HEK293 (cell line): ENCODE data around the gene TLE3.

Source experiments
- GLI2 ChIP-seq: fragments of 450-650 bp; formaldehyde crosslinking; IDR thresholded peaks from 2 replicates; pipeline ENCODE4; 2017; ENCODE audit warnings: missing biosample characterization, missing genetic modification characterization, low read depth, borderline replicate concordance
- KLF16 ChIP-seq: fragments of 450-650 bp; formaldehyde crosslinking; IDR thresholded peaks from 2 replicates; pipeline ENCODE4 v1.5.1; 2017; ENCODE audit warnings: missing biosample characterization, missing genetic modification characterization
- SP7 ChIP-seq: fragments of 450-650 bp; formaldehyde crosslinking; IDR thresholded peaks from 2 replicates; pipeline ENCODE4 v1.5.1; 2016; ENCODE audit warnings: missing biosample characterization, missing genetic modification characterization
- ZBTB21 ChIP-seq: fragments of 450-650 bp; formaldehyde crosslinking; IDR thresholded peaks from 2 replicates; pipeline ENCODE4 v1.5.1; 2017; ENCODE audit warnings: missing biosample characterization, missing genetic modification characterization
- ZEB2 ChIP-seq: fragments of 450-650 bp; formaldehyde crosslinking; IDR thresholded peaks from 2 replicates; pipeline ENCODE4 v1.5.1; 2016; ENCODE audit warnings: missing biosample characterization, missing genetic modification characterization
- ZFP41 ChIP-seq: fragments of 450-650 bp; formaldehyde crosslinking; IDR thresholded peaks from 2 replicates; pipeline ENCODE4 v1.5.1; 2016; ENCODE audit warnings: missing biosample characterization, missing genetic modification characterization, borderline replicate concordance
- ZNF140 ChIP-seq: fragments of 450-650 bp; formaldehyde crosslinking; IDR thresholded peaks from 2 replicates; pipeline ENCODE4 v1.5.1; 2016; ENCODE audit warnings: missing biosample characterization, missing genetic modification characterization
- ZNF248 ChIP-seq: fragments of 450-650 bp; formaldehyde crosslinking; IDR thresholded peaks from 2 replicates; pipeline ENCODE4 v1.5.1; 2017; ENCODE audit warnings: missing biosample characterization, missing genetic modification characterization
- ZNF354C ChIP-seq: fragments of 450-650 bp; formaldehyde crosslinking; IDR thresholded peaks from 2 replicates; pipeline ENCODE4 v1.5.1; 2016; ENCODE audit warnings: missing biosample characterization, missing genetic modification characterization, low read depth, borderline replicate concordance
- ZNF433 ChIP-seq: fragments of 450-650 bp; formaldehyde crosslinking; IDR thresholded peaks from 2 replicates; pipeline ENCODE4 v1.5.1; 2016; ENCODE audit warnings: missing biosample characterization, missing genetic modification characterization, low read depth
- ZNF510 ChIP-seq: fragments of 450-650 bp; formaldehyde crosslinking; IDR thresholded peaks from 2 replicates; pipeline ENCODE4 v1.5.1; 2018; ENCODE audit warnings: mild to moderate bottlenecking, missing genetic modification characterization, missing biosample characterization; ENCODE audit not compliant: insufficient replicate concordance
- ZNF549 ChIP-seq: fragments of 450-650 bp; IDR thresholded peaks from 2 replicates; pipeline ENCODE4 v1.5.1; 2018; ENCODE audit warnings: missing biosample characterization, missing genetic modification characterization, mild to moderate bottlenecking, inconsistent platforms, moderate library complexity
- ZNF555 ChIP-seq: fragments of 450-650 bp; formaldehyde crosslinking; conservative IDR thresholded peaks from 2 replicates; pipeline ENCODE4 v1.5.1; 2017; ENCODE audit warnings: missing biosample characterization, mild to moderate bottlenecking, missing genetic modification characterization, inconsistent platforms
- ZNF670 ChIP-seq: fragments of 450-650 bp; formaldehyde crosslinking; IDR thresholded peaks from 2 replicates; pipeline ENCODE4 v1.5.1; 2016; ENCODE audit warnings: missing biosample characterization, missing genetic modification characterization, low read depth
- TF ChIP-seq, protein P1 (sequence below): fragments of 450-650 bp; formaldehyde crosslinking; IDR thresholded peaks from 2 replicates; pipeline ENCODE4 v1.5.1; 2016; ENCODE audit warnings: missing biosample characterization, missing genetic modification characterization
- TF ChIP-seq, protein P2 (sequence below): fragments of 450-650 bp; IDR thresholded peaks from 2 replicates; pipeline ENCODE4 v1.5.1; 2018; ENCODE audit warnings: missing biosample characterization, missing genetic modification characterization
- TF ChIP-seq, protein P3 (sequence below): fragments of 450-650 bp; formaldehyde crosslinking; IDR thresholded peaks from 2 replicates; pipeline ENCODE4 v1.5.1; 2016; ENCODE audit warnings: missing biosample characterization, missing genetic modification characterization
- TF ChIP-seq, protein P4 (sequence below): fragments of 450-650 bp; formaldehyde crosslinking; IDR thresholded peaks from 2 replicates; pipeline ENCODE4 v1.5.0; 2017; ENCODE audit warnings: missing biosample characterization, missing genetic modification characterization, borderline replicate concordance
- TF ChIP-seq, protein P5 (sequence below): fragments of 450-650 bp; formaldehyde crosslinking; IDR thresholded peaks from 2 replicates; pipeline ENCODE4 v1.5.1; 2017; ENCODE audit warnings: missing biosample characterization, mild to moderate bottlenecking, missing genetic modification characterization, moderate library complexity
- TF ChIP-seq, protein P6 (sequence below): fragments of 450-650 bp; formaldehyde crosslinking; IDR thresholded peaks from 2 replicates; pipeline ENCODE4 v1.5.1; 2016; ENCODE audit warnings: missing biosample characterization, missing genetic modification characterization
- TF ChIP-seq, protein P7 (sequence below): sonication (generic); formaldehyde crosslinking; IDR thresholded peaks from 2 replicates; pipeline ENCODE4 v1.8.1; 2022; ENCODE audit warnings: mild to moderate bottlenecking, moderate library complexity, missing genetic modification reagents
- TF ChIP-seq, protein P8 (sequence below): fragments of 450-650 bp; formaldehyde crosslinking; IDR thresholded peaks from 2 replicates; pipeline ENCODE4 v1.5.1; 2016; ENCODE audit warnings: missing biosample characterization, missing genetic modification characterization

The TLE3 gene

DNA sequence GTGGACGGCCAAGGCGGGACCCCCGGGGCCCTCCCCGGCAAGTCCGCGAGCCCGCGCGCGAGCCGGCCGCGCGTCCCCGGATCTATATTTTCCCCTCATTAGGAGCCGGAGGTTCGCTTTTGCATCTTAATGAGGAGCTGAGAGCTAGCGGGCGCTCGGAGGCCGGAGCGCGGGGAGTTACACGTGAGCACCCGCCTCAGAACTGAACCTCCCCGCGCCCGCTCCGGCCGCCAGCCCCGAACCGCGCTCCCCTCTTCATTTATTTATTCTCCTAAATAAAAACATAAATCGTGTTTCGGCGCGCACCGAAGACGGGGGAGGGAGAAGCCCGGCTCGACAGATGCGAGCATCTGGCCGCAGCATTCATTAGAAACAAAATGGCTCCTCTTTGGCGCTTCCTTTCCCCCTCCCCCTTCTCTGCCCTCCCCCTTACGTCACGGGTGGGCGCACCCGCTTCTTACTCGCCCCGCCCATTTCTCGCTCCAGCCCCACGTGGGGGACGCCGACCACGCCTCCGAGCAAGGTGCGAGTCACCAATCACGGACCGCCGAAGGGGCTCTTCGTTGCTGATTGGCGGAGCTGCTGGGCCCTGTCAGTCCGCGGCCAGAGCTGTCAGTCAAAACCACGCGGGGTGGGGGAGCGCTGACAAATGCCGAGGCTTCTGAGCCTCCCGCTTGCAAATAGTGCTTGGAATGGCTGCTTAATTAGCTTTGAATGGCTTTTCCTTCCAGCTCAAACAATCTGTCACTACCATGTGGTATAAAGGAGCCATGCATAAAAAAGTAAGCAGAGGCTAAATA is 1.6 kb upstream of the TLE3 start (continued):
- no peak for TF ChIP-seq GLI2 (tag by site-specific recombination)
- TF ChIP-seq, protein P1, sequence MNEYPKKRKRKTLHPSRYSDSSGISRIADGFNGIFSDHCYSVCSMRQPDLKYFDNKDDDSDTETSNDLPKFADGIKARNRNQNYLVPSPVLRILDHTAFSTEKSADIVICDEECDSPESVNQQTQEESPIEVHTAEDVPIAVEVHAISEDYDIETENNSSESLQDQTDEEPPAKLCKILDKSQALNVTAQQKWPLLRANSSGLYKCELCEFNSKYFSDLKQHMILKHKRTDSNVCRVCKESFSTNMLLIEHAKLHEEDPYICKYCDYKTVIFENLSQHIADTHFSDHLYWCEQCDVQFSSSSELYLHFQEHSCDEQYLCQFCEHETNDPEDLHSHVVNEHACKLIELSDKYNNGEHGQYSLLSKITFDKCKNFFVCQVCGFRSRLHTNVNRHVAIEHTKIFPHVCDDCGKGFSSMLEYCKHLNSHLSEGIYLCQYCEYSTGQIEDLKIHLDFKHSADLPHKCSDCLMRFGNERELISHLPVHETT (tag by site-specific recombination): no peak; the same call in 1 of the 2 replicates
- TF ChIP-seq ZNF510: peak; percentile 13
- peak; percentile 95 for TF ChIP-seq ZEB2 (tag by site-specific recombination)
- no peak for TF ChIP-seq ZNF354C (tag by site-specific recombination)
- TF ChIP-seq, protein P2, sequence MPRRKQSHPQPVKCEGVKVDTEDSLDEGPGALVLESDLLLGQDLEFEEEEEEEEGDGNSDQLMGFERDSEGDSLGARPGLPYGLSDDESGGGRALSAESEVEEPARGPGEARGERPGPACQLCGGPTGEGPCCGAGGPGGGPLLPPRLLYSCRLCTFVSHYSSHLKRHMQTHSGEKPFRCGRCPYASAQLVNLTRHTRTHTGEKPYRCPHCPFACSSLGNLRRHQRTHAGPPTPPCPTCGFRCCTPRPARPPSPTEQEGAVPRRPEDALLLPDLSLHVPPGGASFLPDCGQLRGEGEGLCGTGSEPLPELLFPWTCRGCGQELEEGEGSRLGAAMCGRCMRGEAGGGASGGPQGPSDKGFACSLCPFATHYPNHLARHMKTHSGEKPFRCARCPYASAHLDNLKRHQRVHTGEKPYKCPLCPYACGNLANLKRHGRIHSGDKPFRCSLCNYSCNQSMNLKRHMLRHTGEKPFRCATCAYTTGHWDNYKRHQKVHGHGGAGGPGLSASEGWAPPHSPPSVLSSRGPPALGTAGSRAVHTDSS (tag by site-specific recombination): peak; percentile 51; the same call in 1 of the 2 replicates
- TF ChIP-seq ZNF433 (tag by site-specific recombination): no peak
- TF ChIP-seq ZNF555: no peak
- TF ChIP-seq, protein P3, sequence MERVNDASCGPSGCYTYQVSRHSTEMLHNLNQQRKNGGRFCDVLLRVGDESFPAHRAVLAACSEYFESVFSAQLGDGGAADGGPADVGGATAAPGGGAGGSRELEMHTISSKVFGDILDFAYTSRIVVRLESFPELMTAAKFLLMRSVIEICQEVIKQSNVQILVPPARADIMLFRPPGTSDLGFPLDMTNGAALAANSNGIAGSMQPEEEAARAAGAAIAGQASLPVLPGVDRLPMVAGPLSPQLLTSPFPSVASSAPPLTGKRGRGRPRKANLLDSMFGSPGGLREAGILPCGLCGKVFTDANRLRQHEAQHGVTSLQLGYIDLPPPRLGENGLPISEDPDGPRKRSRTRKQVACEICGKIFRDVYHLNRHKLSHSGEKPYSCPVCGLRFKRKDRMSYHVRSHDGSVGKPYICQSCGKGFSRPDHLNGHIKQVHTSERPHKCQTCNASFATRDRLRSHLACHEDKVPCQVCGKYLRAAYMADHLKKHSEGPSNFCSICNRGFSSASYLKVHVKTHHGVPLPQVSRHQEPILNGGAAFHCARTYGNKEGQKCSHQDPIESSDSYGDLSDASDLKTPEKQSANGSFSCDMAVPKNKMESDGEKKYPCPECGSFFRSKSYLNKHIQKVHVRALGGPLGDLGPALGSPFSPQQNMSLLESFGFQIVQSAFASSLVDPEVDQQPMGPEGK: peak; percentile 79
- TF ChIP-seq SP7 (tag by site-specific recombination): peak; percentile 77
- TF ChIP-seq ZBTB21 (tag by site-specific recombination): peak; percentile 70; the same call in 1 of the 2 replicates
- no peak for TF ChIP-seq ZNF549 (tag by site-specific recombination)
- TF ChIP-seq, protein P4, sequence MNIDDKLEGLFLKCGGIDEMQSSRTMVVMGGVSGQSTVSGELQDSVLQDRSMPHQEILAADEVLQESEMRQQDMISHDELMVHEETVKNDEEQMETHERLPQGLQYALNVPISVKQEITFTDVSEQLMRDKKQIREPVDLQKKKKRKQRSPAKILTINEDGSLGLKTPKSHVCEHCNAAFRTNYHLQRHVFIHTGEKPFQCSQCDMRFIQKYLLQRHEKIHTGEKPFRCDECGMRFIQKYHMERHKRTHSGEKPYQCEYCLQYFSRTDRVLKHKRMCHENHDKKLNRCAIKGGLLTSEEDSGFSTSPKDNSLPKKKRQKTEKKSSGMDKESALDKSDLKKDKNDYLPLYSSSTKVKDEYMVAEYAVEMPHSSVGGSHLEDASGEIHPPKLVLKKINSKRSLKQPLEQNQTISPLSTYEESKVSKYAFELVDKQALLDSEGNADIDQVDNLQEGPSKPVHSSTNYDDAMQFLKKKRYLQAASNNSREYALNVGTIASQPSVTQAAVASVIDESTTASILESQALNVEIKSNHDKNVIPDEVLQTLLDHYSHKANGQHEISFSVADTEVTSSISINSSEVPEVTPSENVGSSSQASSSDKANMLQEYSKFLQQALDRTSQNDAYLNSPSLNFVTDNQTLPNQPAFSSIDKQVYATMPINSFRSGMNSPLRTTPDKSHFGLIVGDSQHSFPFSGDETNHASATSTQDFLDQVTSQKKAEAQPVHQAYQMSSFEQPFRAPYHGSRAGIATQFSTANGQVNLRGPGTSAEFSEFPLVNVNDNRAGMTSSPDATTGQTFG (tag by site-specific recombination): no peak
- no peak for TF ChIP-seq ZFP41 (tag by site-specific recombination)
- TF ChIP-seq, protein P5, sequence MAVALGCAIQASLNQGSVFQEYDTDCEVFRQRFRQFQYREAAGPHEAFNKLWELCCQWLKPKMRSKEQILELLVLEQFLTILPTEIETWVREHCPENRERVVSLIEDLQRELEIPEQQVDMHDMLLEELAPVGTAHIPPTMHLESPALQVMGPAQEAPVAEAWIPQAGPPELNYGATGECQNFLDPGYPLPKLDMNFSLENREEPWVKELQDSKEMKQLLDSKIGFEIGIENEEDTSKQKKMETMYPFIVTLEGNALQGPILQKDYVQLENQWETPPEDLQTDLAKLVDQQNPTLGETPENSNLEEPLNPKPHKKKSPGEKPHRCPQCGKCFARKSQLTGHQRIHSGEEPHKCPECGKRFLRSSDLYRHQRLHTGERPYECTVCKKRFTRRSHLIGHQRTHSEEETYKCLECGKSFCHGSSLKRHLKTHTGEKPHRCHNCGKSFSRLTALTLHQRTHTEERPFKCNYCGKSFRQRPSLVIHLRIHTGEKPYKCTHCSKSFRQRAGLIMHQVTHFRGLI (tag by site-specific recombination): peak; percentile 28; the same call in 1 of the 2 replicates
- TF ChIP-seq, protein P6, sequence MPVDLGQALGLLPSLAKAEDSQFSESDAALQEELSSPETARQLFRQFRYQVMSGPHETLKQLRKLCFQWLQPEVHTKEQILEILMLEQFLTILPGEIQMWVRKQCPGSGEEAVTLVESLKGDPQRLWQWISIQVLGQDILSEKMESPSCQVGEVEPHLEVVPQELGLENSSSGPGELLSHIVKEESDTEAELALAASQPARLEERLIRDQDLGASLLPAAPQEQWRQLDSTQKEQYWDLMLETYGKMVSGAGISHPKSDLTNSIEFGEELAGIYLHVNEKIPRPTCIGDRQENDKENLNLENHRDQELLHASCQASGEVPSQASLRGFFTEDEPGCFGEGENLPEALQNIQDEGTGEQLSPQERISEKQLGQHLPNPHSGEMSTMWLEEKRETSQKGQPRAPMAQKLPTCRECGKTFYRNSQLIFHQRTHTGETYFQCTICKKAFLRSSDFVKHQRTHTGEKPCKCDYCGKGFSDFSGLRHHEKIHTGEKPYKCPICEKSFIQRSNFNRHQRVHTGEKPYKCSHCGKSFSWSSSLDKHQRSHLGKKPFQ (tag by site-specific recombination): no peak
- TF ChIP-seq, protein P7, sequence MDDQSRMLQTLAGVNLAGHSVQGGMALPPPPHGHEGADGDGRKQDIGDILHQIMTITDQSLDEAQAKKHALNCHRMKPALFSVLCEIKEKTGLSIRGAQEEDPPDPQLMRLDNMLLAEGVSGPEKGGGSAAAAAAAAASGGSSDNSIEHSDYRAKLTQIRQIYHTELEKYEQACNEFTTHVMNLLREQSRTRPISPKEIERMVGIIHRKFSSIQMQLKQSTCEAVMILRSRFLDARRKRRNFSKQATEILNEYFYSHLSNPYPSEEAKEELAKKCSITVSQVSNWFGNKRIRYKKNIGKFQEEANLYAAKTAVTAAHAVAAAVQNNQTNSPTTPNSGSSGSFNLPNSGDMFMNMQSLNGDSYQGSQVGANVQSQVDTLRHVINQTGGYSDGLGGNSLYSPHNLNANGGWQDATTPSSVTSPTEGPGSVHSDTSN (CRISPR knock-in tag): peak; percentile 100
- TF ChIP-seq, protein P8, sequence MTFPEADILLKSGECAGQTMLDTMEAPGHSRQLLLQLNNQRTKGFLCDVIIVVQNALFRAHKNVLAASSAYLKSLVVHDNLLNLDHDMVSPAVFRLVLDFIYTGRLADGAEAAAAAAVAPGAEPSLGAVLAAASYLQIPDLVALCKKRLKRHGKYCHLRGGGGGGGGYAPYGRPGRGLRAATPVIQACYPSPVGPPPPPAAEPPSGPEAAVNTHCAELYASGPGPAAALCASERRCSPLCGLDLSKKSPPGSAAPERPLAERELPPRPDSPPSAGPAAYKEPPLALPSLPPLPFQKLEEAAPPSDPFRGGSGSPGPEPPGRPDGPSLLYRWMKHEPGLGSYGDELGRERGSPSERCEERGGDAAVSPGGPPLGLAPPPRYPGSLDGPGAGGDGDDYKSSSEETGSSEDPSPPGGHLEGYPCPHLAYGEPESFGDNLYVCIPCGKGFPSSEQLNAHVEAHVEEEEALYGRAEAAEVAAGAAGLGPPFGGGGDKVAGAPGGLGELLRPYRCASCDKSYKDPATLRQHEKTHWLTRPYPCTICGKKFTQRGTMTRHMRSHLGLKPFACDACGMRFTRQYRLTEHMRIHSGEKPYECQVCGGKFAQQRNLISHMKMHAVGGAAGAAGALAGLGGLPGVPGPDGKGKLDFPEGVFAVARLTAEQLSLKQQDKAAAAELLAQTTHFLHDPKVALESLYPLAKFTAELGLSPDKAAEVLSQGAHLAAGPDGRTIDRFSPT: peak; percentile 64; the same call in 1 of the 2 replicates
- no peak for TF ChIP-seq ZNF670 (tag by site-specific recombination)
- no peak for TF ChIP-seq ZNF248 (tag by site-specific recombination)
- TF ChIP-seq ZNF140 (tag by site-specific recombination): no peak
- TF ChIP-seq KLF16 (tag by site-specific recombination): peak; percentile 60; the same call in 1 of the 2 replicates
